SU-DHL-6 (cell line): Measurements from ENCODE around the gene MKI67.

Source experiments
- H2AFZ ChIP-seq: fragments of 200-600 bp; sonication (generic); 2 replicates; pipeline ENCODE4 v1.6.1; 2014; ENCODE audit warnings: low read depth, mild to moderate bottlenecking, moderate library complexity, mixed read lengths, antibody characterized with exemption, low read length; ENCODE audit not compliant: severe bottlenecking
- H3F3A ChIP-seq: fragments of 200-600 bp; shearing (Covaris generic); 2 replicates; pipeline ENCODE4 v1.6.0; 2016; ENCODE audit warnings: antibody characterized with exemption, mild to moderate bottlenecking; ENCODE audit not compliant: insufficient read depth
- H3K27ac ChIP-seq: fragments of 200-600 bp; sonication (generic); 2 replicates; pipeline ENCODE4 v1.5.1; 2016; ENCODE audit warnings: low read depth, mild to moderate bottlenecking, low read length, moderate library complexity, mixed read lengths
- H3K27me3 ChIP-seq: fragments of 200-600 bp; sonication (generic), shearing (Covaris generic); 2 replicates; pipeline ENCODE4 v1.6.0; 2014; ENCODE audit warnings: mild to moderate bottlenecking, low read length
- H3K36me3 ChIP-seq: fragments of 200-600 bp; sonication (generic); 2 replicates; pipeline ENCODE4 v1.6.1; 2014; ENCODE audit warnings: mild to moderate bottlenecking, low read length, mixed read lengths
- H3K4me2 ChIP-seq: fragments of 300-600, 200-600 bp; shearing (Covaris generic), sonication (generic); 2 replicates; pipeline ENCODE4 v1.6.0; 2014; ENCODE audit warnings: low read length, low read depth, mild to moderate bottlenecking; ENCODE audit not compliant: poor library complexity, severe bottlenecking
- H3K4me3 ChIP-seq: fragments of 200-600 bp; sonication (generic); 2 replicates; pipeline ENCODE4 v1.5.1; 2014; ENCODE audit warnings: antibody characterized with exemption, low read length, mild to moderate bottlenecking, mixed read lengths; ENCODE audit not compliant: insufficient read depth, poor library complexity, severe bottlenecking
- H3K79me2 ChIP-seq: fragments of 200-600 bp; sonication (generic); 2 replicates; pipeline ENCODE4 v1.6.1; 2014; ENCODE audit warnings: mild to moderate bottlenecking, low read length, moderate library complexity; ENCODE audit not compliant: insufficient read depth
- H3K9ac ChIP-seq: fragments of 200-600 bp; sonication (generic); 2 replicates; pipeline ENCODE4 v1.7.0; 2014; ENCODE audit warnings: mild to moderate bottlenecking, low read length
- H3K9me2 ChIP-seq: fragments of 200-600 bp; sonication (generic); replicated peaks from 2 replicates; pipeline ENCODE4 v1.6.1; 2014; ENCODE audit warnings: low read length; ENCODE audit not compliant: insufficient read depth
- H3K9me3 ChIP-seq: fragments of 200-600 bp; sonication (generic); 2 replicates; pipeline ENCODE4 v1.6.1; 2014; ENCODE audit warnings: low read length, mixed read lengths; ENCODE audit not compliant: insufficient read depth
- H4K20me1 ChIP-seq: fragments of 200-600 bp; sonication (generic); 2 replicates; pipeline ENCODE4 v1.6.1; 2014; ENCODE audit warnings: low read depth, mild to moderate bottlenecking, antibody characterized with exemption, low read length, moderate library complexity, mixed read lengths
- EZH2phosphoT487 ChIP-seq: fragments of 200-600 bp; sonication (generic), shearing (Covaris generic); conservative IDR thresholded peaks from 2 replicates; pipeline ENCODE4 v1.6.1; 2018; ENCODE audit warnings: mild to moderate bottlenecking, antibody characterized with exemption, low read length, moderate library complexity, mixed read lengths
- TF ChIP-seq, protein P1 (sequence below): fragments of 200-600 bp; sonication (generic); IDR thresholded peaks from one replicate; pipeline ENCODE4 v1.5.1; 2017; ENCODE audit warnings: antibody characterized with exemption, mild to moderate bottlenecking, low read length, moderate library complexity; ENCODE audit not compliant: insufficient read depth, poor library complexity, severe bottlenecking

MKI67 gene

GRCh38 chr10:128102480-128103228, 23.6 kb downstream of the MKI67 start:
- peaks cover 56% of the 10 kb centered on the region for H3K36me3 ChIP-seq
- no peak overlapping the region for H3K27ac ChIP-seq
- H3K9ac ChIP-seq: no peak overlapping the region
- H3K27me3 ChIP-seq: no peaks in the 10 kb centered on the region
- no peak overlapping the region for H3K4me2 ChIP-seq
- no peak overlapping the region for H3K4me3 ChIP-seq
- H3K79me2 ChIP-seq: peaks cover 8% of the 10 kb centered on the region; the same call in 1 of the 2 replicates
- H3F3A ChIP-seq: peaks cover 35% of the 10 kb centered on the region
- TF ChIP-seq, protein P1, sequence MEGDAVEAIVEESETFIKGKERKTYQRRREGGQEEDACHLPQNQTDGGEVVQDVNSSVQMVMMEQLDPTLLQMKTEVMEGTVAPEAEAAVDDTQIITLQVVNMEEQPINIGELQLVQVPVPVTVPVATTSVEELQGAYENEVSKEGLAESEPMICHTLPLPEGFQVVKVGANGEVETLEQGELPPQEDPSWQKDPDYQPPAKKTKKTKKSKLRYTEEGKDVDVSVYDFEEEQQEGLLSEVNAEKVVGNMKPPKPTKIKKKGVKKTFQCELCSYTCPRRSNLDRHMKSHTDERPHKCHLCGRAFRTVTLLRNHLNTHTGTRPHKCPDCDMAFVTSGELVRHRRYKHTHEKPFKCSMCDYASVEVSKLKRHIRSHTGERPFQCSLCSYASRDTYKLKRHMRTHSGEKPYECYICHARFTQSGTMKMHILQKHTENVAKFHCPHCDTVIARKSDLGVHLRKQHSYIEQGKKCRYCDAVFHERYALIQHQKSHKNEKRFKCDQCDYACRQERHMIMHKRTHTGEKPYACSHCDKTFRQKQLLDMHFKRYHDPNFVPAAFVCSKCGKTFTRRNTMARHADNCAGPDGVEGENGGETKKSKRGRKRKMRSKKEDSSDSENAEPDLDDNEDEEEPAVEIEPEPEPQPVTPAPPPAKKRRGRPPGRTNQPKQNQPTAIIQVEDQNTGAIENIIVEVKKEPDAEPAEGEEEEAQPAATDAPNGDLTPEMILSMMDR: no peak
- TF ChIP-seq EZH2phosphoT487: no peak
- H3K9me2 ChIP-seq: no peaks in the 10 kb centered on the region
- H3K9me3 ChIP-seq: no peaks in the 10 kb centered on the region
- H2AFZ ChIP-seq: no peak overlapping the region
- peaks cover 14% of the 10 kb centered on the region for H4K20me1 ChIP-seq

DNA sequence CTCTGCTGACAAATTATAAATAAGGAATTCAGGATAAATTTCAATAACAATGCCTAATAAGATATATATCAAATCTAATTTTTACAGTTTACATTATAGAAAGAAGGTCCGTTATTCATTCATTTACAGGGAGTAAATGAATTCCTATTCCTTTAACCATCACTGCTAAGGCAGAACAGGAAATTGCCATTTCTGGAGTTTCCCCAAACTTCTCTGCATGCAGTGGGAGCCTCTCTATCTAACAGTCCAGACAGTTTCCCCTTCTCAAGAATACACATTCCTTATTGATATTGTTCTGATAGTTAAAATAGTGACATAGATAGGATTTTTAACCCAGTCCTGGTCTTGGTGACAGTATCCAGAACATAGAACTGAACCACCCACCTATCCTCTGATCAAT, 24.3 kb downstream of the MKI67 start:
- H2AFZ ChIP-seq: no peak overlapping the region
- H3F3A ChIP-seq: peaks cover 42% of the 10 kb centered on the region
- H3K9ac ChIP-seq: no peak overlapping the region
- H3K36me3 ChIP-seq: peaks cover 49% of the 10 kb centered on the region
- H3K27me3 ChIP-seq: no peaks in the 10 kb centered on the region
- H3K27ac ChIP-seq: no peak overlapping the region
- no peak for TF ChIP-seq EZH2phosphoT487
- TF ChIP-seq, protein P1: no peak
- no peaks in the 10 kb centered on the region for H3K9me2 ChIP-seq
- H3K4me2 ChIP-seq: no peak overlapping the region
- H4K20me1 ChIP-seq: peaks cover 8% of the 10 kb centered on the region
- no peaks in the 10 kb centered on the region for H3K9me3 ChIP-seq
- H3K79me2 ChIP-seq: peaks cover 8% of the 10 kb centered on the region; the same call in 1 of the 2 replicates
- H3K4me3 ChIP-seq: no peak overlapping the region

DNA sequence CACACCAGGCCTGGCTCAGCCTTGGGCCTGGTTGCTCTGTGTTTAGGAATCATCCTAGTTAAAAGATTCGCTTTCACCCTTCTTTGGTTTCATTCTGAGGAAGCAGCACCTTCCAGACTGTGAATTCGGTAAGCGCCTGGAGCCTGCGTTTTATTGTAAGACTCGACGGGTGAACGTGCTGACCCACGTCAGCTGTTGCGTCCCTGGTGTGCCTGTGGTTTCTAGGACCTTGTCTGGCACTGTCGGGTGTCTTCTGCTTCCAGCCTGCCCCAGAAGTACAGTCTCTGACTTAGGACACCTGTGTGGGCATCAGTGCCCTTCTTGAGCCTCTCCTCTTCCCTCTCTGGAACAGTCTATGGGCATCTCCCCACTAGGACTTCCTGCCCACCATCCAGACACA, 26.3 kb downstream of the MKI67 start:
- Histone ChIP-seq H3K9ac (no peak overlapping the region), H4K20me1 (peaks cover 4% of the 10 kb centered on the region), H3K9me2 (no peaks in the 10 kb centered on the region), H3K79me2 (peaks cover 5% of the 10 kb centered on the region; the same call in 1 of the 2 replicates), H3K27ac (no peak overlapping the region), H3F3A (peaks cover 54% of the 10 kb centered on the region), H3K36me3 (peaks cover 39% of the 10 kb centered on the region; the same call in 1 of the 2 replicates), H3K9me3 (no peaks in the 10 kb centered on the region), H3K4me3 (no peak overlapping the region), H3K4me2 (no peak overlapping the region), H2AFZ (no peak overlapping the region), H3K27me3 (no peaks in the 10 kb centered on the region)
- TF ChIP-seq EZH2phosphoT487: no peak
- TF ChIP-seq, protein P1: no peak
